ENCODE measurements around the gene ASIC1.

GRCh38 chr12:50052544-50052943 lies 4.9 kb upstream of the ASIC1 start:
- TF ChIP-seq, protein P1, sequence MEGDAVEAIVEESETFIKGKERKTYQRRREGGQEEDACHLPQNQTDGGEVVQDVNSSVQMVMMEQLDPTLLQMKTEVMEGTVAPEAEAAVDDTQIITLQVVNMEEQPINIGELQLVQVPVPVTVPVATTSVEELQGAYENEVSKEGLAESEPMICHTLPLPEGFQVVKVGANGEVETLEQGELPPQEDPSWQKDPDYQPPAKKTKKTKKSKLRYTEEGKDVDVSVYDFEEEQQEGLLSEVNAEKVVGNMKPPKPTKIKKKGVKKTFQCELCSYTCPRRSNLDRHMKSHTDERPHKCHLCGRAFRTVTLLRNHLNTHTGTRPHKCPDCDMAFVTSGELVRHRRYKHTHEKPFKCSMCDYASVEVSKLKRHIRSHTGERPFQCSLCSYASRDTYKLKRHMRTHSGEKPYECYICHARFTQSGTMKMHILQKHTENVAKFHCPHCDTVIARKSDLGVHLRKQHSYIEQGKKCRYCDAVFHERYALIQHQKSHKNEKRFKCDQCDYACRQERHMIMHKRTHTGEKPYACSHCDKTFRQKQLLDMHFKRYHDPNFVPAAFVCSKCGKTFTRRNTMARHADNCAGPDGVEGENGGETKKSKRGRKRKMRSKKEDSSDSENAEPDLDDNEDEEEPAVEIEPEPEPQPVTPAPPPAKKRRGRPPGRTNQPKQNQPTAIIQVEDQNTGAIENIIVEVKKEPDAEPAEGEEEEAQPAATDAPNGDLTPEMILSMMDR (IDR thresholded peaks at IDR 0.05) = no peak
- no peak for TF ChIP-seq POLR2AphosphoS5 (IDR thresholded peaks at IDR 0.05)
